IPS-NIHi7 (cell line): Measurements from ENCODE around the gene KLHDC10.
A peak's percentile ranks its signal among the peaks of the same experiment; 100 is the strongest.
"Not testable (repeated sequence)": the region's sequence is repeated elsewhere in the genome, so short reads cannot be mapped to it uniquely, and the experiment has no call there.

Experiments
- DNase-seq: peaks from one replicate; pipeline ENCODE4 v3.0.0; 2012; ENCODE audit warnings: mixed read lengths; ENCODE audit errors: extremely low spot score

The KLHDC10 gene

GRCh38 chr7:130154501-130155317 is 84.4 kb downstream of the KLHDC10 start:
- DNase-seq, result peak; percentile 81

DNA sequence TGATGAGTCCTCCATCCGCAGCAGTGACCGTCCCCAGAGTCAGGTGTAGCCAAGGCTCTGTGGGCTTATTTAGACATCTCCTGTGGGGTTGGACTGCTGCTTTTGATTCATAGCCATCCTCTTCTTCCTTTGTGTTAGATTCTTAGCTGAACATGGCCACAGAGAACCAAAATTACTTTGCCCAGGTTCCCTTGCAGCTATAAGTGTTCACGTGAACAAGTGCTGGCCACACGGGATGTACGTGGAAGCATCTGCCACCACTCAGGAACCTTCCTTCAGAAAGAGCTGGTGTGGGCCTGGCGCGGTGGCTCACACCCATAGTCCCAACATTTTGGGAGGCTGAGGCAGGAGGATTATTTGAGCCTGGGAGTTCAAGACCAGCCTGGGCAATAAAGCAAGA is 85.8 kb downstream of the KLHDC10 start:
- no peak for DNase-seq

DNA sequence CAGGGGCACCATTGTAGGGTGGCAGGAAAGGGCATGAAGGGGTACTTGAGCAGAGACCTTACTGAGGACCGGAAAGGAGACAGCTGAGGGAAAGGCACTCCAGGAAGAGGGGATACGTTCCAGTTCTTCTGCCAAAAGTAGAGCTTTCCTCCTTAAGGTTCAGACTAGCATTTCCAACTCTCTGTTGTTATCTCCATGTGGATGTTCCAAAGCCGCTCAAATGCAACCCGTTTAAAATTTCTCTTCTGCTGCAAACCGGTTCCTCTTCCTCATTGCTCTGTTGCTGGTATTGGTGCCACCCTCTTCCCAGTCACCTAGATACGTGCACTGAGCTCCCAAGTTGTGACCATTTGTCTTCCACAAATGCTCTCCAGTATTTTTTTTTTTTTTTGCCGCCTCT is 87.4 kb downstream of the KLHDC10 start:
- no peak for DNase-seq

- no peak for DNase-seq
These were observed 89.7 kb downstream of the KLHDC10 start for GRCh38 chr7:130160023-130160422.

DNA sequence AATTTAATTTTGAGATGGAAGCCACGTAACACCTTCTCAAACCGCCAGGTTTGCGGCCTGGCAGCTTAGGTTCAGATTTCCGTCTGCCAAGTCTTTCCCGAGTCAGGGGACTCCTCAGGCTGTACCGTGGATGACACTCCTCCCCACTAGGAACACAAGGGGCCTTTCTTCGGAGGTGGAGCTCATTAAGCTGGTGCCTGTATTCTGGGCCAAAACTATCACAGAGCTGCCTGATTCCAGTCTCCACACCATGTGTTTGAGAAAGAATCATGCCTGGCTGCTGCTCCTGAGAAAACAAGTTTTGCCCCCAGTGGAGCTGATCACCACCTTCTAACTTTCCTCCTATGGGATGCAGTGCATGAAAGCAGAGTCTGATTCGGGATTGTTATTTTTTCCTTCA is 90.1 kb downstream of the KLHDC10 start:
- DNase-seq, result no peak

DNA sequence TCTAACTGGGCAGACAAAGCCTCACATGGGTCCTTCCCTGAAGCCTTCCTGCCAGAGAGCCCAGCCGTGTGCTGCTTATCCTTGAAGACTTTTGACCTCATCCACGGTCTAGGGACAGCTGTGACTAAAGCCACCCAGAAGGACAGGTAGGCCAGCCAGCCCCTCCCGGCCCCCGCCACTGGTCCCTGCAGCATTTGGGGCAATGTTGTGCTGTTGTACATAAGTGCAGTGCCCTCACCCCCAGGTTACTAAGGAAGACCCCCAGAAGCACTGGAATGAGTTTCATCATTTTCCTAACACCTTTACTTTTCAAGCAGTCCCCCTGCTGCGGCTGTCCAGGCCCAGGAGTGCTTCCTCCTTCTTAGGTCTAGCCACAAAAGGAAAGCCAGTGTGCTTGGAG is 91.9 kb downstream of the KLHDC10 start:
- no peak for DNase-seq

GRCh38 chr7:130174237-130174959 is 104.1 kb downstream of the KLHDC10 start:
- no peak for DNase-seq

DNA sequence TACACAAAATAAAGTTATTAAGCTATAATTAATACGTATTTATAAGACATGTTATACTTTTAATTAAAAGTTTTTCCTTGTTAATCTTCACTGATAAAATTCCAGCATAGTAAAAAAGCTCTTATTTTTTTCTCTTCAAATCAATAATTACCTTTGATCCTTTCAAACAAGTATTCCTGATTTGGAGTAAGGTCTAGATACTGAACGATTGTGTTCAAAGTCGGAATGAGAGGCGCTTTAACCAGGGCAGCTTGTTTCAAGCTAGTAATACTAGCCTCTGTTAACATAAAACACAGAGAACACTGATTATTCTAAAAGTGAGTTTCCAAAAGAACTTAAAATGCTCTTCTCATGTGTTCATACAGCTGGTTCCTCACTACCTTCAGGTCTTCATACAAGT is 107.9 kb downstream of the KLHDC10 start:
- DNase-seq, result no peak

GRCh38 chr7:130179631-130180030 is 109.3 kb downstream of the KLHDC10 start:
- no peak for DNase-seq

DNA sequence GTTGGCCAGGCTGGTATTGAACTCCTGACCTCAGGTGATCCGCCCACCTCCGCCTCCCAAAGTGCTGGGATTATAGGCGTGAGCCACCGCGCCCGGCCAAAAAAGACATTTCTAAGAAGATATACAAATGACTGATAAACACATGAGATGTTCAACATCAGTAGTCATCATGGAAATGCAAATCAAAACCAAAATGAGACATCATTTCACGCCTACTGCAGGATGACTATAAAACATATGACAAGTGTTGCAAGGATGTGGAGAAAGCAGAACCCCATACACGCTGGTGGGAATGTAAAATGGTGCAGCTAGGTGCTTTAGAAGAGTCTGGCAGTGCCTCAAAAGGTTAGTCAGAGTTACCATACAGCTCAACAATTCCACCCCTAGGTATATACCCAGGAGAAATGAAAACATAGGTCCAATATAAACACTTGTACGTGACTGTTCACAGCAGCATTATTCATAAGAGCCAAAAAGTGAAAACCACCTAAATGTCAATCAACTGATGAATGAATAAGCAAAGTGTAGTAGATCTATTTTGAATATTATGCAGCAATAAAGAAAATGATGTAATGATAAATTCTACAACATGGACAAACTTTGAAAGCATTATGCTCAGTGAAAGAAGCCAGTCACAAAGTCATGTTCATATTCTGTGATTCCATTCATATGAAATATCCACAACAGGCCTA is 110.4 kb downstream of the KLHDC10 start:
- DNase-seq, result no peak

DNA sequence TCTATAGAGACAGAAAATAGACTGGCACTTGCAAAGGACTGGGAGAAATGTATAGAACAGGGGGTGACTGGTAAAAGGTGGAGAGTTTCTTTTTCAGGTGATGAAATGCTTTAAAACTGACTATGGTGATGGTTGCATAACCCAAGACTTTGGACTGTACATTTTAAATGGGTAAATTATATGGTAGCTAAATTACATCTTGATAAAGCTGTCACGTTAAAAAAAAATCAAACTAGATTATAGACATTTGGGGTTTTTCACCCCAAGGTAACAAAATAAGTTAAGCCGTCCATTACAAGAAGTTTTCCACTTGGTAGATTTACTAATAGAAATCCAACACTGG is 110.9 kb downstream of the KLHDC10 start:
- DNase-seq, result no peak

DNA sequence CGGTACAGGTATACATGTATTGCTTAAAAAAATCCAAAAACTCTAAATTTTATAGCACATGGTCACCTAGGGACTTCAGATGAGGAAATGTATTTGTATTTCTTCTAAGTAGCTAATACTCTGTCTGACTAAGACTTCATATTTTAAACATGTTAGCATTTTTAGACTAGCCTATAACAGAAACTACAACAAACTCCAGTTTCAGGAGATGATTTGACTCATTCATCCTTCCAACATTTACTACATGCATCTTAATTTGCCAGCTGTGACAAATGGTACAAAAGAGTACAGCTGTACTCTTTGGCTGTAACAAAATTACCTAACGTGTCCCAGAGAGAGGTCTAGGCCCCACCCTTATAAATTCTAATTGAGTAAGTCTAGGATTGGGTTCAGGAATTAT is 112.7 kb downstream of the KLHDC10 start:
- DNase-seq, result no peak

DNA sequence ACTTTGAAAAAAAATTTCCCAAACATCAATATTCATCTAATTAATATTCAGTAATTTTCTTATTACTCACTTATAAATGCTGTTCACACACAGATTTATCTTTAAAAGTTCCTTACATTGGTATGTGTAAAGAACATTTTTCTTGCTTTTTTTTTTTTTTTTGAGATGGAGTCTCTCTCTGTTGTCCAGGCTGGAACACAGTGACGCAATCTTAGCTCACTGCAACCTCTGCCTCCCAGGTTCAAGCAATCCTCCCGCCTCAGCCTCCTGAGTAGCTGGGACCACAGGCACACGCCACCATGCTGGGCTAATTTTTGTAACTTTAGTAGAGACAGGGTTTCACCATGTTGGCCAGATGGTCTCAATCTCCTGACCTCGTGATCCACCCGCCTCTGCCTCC is 114.0 kb downstream of the KLHDC10 start:
- DNase-seq, result not testable (repeated sequence)
